ENCODE results near the gene NOXRED1.
"Not testable (repeated sequence)": the region's sequence is repeated elsewhere in the genome, so short reads cannot be mapped to it uniquely, and the experiment has no call there.

Gene NOXRED1, protein sequence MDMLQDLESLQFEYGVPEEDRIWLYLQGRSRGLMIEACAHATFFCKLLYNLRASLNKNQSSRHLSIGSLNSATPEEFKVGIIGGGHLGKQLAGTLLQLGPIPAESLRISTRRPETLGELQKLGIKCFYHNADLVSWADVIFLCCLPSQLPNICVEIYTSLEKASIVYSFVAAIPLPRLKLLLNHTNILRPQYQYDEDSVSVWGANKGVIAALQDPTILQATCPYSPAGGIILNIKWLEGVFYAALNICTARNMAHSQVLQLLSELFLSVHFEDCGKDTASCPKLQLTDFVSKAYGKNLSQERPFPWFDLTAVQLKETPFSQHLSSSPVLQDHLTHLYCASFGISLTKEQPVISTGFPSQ

DNA sequence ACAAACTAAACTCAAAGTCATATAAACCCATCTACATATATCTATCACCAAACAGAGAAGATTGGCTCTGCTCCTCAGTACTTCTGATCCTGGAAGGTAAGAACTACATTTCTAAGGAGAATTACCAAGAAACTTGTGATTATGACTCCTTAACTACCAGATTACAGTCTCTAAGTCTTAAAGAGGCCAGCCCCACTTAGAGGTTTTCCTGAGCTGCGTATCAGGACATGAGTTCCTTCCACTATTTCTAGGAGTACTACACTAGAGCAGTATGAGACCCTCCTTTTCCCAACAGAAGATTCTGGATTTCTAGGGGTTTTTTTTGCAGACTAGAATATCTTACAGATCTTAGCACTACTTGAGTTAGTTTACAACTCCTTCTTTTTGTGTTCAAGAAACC lies at the start of gene NOXRED1:
Gene NOXRED1 (minus strand): TSS at position 101 of the 400 bp plus-strand sequence. CDS start 634 bp downstream, outside the sequence.
- no peak for DNase-seq

DNA sequence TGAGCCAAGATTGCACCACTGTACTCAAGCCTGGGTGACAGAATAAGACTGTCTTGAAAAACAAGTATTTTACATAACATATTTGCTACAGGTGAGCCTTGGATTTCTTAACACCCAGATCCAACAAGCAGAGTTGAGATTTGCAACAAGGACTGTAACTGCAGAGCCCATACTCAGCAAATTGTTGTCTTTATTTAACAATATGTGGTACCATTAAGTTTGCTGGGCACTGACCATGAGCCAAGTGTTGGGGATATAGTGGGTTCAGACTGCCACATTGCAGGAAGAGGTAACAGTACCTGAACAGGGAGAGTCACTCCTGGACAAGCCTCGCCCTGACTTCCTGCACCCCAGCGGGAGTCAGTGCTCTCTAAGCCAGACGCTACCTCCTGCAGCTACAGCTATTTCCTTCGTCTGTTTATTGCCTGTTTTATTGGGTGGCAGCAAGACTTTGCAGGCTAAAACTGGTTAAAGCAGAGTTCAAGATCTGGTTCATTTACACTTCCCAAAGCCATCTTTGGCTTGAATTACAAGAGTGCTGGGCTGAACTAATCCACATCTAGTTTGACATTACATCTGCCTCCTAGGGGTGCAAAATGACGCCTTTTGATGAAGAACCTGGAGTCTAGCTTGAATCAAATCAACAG lies 47.0 kb upstream of the NOXRED1 start:
- no peak for DNase-seq

DNA sequence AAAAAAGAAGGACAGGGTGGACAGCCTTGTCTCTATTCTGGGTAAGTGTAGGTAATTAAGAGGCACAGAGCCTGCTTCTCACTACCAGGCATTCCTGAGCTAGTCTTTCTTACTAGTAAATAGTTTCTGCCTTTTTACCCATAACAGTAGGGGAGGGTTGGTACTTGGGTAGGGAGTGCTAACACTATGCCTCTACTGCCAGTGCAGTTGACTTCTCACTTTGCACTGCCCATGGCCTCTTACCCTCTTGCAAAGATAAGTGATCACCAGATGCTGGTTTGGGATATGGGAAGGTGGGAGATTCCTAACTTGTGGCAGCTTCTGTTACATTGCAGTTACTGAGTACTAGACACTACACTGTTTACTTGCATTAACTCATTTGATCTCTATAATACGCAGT lies 46.2 kb upstream of the NOXRED1 start:
- no peak for DNase-seq

DNA sequence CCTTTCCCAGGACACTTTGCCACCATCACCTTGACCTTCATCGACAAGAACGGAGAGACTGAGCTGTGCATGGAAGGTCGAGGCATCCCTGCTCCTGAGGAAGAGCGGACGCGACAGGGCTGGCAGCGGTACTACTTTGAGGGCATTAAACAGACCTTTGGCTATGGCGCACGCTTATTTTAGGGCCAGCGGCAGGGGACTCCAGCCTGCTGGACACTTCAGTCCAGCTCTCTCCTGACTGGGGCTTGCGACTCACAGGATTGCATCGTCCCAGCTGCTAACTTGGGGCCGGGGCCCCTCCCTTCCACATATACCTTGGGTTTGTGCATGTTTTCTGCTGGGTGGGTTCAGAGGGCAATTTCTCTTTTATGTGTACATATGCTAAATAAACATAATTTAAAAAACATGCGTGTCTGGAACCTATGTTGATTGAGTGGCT lies 45.8 kb upstream of the NOXRED1 start:
- DNase-seq = no peak

DNA sequence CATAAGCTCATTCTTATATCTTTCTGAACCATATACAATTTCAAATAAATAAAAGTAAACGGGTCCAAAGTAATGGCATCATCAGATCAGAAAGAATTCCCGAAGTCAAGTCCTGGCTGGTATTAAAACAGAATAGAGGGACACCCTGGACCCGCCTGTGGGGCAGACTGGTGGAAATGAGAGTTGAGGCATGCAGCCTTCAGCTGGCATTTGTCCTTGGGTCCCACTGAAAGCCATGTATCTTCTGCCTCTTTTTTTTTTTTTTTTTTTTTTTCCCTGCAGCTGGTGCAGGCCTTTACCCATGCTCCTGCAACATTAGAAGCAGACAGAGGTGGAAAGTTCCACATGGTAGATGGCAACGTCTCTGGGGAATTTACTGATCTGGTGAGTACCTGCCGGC lies 44.5 kb upstream of the NOXRED1 start:
- no peak for DNase-seq

DNA sequence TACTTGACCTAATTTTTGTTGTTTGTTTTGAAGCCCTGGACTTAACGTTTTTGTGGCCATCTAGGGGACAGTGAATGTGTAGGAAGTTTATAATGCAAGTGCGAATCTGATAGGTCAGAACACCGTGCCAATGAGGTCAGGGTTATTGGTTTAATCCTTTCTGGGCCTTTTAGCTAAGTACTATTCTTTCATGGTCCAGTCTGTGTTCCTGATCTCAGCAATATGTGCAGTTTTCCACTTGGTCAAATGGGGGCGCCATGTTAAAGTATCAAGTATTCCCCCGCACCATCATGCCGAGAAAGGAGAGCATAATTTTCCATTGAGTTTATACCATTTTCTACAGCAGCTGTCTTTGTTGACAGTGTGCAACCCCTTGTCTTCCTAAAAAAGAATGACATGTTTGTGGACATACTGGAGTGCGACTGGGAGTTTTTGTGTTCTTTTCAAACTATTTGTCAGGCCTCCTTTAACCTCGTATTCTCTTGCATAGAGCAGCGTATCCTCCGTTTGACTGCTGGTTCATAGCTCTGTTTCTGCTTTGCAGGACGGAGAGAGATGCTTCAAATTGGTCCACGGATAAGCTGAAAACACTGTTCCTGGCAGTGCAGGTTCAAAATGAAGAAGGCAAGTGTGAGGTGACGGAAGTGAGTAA lies 35.9 kb upstream of the NOXRED1 start:
- DNase-seq = no peak

DNA sequence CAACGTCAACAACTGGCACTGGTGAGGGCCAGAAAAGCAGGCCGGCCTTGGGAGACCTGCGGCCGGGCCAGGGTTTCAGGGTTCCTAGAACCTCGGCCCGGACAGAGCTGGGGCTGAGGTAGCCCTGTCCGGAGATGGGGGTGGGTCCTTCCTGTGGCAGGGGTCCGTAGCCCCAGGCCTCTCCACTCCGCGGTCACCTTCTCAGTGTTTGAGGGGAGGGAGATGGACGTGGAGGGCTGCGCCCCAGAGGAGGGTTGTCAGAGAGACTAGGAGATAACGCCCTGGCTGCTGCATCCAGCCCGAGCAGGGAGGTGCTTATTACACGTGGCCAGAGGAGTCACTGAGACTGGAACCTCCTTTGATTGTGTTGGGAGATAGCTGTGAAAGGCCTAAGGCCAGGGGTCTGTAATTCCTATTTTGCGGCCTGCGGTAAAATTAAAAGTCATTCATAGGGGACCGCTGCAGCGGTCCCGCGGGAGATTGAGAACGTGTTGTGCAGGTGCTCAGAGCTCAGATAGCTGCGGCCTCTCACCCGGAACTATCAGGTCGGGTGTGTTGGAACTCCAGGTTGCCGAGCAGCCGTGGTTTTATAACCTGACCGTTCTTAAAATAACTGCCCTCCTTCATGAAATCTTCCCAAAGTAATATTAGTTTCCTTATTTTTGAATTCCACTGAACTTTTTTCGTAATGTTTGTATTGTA lies 35.1 kb upstream of the NOXRED1 start:
- DNase-seq = no peak

DNA sequence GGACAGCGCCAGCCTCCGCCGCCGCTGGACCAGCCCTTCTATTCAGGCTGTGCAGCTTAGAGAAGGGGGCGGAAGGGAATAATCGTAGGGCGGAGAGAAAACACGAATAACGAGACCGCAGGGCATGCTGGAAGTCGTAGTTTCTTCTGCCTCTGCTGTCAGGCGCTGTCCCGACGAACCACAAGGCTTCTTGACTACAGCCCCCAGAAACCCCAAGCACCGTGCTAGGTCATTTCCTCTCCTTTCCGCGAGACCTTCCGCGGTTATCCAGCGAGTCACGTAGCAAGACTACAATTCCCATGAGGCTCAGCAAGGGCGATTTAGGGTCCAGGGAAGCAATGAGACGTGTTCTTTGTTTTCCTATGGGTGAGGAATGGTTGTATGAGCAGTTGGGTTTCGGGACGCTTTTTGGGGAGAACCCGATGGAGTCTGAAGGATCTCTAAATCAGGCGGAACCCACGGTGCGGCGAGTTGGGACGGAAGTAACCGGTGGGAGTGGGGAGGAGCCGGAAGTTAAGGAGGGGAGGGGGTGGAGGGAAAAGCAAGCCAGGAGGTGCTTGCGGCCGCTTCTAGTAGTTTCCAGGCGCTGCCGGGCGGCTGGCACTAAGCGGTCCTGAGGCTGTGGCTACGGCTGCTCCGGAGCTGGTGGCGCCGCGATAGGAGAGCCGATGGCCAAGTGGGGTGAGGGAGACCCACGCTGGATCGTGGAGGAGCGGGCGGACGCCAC lies 34.4 kb upstream of the NOXRED1 start, which contains the start of the genes AHSA1 and VIPAS39:
Gene AHSA1 (plus strand): TSS at position 572 of the 727 bp plus-strand sequence. CDS start 97 bp downstream, at position 669.
Gene VIPAS39 (minus strand): TSS at position 80 of the 727 bp plus-strand sequence. CDS start 3,499 bp downstream, outside the sequence.
- DNase-seq = peak; percentile 77

DNA sequence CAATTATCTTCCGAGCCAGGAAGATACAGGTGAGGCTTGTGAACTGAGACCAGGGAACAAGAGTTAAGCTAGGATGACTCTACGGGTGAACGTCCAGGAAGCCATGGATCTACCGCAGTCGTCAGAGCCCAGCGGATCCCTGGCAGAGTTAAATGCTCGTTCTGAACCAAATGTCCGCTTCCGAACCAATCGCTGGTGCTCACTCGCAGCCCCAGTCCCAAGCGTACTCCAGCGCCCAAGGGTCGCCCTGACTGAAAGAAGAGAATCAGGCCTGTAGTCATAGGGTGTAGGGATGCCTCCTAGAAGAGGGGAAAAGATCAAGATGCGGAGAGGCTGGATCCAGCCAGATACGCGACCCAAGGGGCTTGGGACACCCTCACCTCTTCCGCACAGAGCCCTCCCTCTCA lies 33.8 kb upstream of the NOXRED1 start:
- no peak for DNase-seq

DNA sequence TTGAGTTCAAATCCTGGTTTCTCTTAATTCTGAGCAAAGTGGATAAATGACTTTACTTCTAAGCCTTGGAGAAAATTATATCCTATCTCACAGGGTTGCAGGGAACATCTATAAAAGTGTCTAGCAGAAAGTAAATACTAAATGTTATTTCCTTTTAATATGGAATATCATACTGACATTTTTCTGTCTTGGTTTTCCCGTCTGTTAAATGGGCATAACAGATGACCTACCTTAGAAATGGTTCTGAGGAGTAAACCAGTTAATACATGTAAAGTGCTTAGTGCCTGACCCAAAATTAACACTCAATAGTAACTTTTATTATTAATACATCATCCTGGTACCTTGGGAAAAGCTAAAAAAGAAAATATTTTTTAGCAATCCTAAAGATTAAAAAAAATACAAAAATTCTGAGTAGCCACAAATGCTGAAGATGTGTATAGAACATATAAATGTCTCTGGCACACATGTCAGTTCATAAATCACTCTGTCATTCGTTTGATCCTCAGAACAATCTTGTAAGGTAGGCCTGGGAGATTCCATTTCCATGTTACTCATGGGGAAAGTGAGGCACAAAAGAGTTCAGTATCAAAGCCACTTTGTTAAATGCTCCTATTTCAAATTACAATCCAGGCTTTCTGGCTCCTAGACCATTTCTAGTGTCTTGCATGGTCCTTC lies 32.8 kb upstream of the NOXRED1 start:
- no peak for DNase-seq

DNA sequence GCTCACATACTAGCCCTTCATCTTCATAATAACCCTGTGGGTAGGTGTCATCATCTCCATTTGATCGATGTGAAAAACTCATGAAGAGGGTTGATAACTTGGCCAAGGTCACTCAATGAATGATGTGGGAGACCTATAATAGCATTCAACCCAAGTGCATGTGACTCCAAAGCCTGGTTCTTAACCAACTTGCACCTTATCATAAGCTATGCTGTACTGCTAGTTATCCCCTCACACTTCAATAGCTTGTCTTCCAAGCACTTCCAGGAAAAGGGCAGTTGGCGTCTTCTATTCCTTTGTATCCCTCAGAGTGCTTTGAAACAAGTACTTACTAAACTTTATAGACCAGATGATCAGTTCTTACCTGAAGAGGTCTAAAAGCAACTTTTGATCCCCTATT lies 18.9 kb upstream of the NOXRED1 start:
- no peak for DNase-seq

DNA sequence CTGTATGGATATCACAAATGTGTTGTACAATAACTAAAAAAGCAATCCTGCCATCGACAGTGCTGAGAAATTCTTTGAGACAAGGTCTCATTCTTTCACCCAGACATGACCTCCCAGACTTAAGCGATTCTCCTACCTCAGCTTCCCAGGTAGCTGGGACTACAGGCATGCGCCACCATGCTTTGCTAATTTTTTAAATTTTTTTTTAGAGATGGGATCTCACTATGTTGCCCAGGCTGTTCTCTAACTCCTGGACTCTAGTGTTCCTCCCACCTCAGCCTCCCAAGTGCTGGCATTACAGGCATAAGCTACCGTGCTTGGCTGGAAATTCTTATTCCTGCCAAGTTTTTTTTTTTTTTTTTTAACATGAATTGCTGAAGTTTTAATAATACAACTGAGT lies 16.5 kb upstream of the NOXRED1 start:
- no peak for DNase-seq

DNA sequence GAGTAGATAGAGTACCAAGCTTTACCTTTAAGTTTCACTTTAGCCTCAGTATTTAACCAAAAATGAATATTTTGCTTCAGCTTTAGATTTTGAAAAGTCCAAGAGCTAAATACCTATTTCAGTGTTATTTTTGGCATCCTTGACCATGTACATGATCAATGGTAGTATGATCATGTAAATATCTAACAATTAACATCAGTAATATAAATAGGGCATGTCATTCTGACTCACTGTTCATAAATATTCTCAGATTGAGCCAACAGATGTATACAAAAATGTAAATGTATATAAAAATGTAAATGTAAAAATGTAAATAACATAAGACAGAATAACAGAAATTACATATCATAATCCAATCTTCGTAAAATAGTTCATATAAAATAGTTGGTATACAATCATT lies 15.3 kb upstream of the NOXRED1 start:
- DNase-seq = no peak

DNA sequence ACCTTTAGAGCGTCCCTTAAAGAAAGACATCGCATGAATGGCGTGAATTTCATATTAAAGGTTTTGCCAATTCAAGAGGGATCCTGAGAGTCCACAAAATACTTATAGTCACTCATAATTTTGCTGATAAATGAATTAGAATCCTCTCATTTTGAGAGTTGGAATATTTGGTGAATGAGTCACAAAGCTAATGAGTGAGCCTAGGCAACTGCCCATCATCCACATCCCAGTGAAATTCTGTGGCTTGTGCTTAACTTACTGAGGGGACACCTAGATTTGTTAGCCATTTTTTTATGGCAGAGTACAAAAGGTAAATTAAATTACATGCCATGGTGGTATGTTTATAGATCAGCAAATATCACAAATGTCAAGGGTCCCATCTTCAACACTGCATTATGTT lies 12.7 kb upstream of the NOXRED1 start:
- no peak for DNase-seq

DNA sequence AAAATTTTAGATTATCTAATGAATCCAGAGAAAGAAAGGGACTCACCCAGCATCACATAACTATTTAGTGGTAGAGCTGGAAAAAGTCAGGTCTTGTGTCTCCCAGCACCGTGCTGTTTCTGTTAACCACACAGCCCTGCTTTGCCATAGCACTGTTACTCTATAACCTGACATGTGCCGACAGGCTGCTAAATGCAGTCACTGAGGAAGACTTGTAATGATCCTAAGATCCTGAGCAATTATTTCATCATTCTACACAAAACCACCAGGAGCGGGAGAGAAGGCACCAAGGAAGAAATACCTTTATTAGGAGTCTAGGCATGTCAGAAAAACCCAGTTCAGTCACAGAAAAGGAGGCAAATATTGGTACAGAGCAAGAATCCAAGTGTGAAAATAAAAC lies 3.1 kb upstream of the NOXRED1 start:
- no peak for DNase-seq

DNA sequence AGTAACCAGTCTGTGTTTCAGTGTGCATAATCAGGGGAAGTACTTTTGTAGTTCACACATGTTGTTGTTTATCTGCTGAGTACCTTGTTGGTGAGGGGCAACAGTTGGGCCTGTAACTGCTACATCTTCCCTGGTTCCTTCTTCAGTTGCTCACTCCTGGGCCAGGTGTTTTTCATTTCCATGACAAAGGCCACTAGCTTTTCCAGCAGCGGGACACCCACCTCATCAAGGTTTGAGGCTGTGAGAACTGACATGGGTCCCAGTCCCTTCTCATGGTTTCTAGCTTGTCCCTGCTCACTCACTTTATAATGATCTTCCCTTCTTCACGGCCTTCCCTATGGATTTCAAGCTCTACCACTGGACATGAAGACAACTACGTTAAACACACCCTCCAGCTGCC lies 1.5 kb upstream of the NOXRED1 start:
- DNase-seq = no peak

DNA sequence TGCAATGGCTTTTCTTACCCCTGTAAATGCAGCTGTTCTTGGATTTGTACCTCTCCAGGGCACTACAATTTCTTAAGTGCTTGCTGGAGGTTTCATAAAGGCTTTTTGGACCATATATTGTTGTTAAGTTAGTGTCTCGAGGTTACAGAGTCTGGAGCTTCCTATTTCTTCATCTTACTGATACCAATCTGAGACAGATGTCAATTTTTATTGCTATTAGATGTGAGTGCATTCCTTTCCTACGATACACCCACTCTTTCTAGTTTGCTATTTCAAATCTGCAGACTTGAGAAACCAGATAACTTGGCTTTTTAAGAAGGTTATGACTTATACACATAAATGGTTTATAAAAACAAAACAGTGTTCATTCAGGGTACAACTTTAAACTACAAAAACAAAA lies 2.1 kb downstream of the NOXRED1 start:
- DNase-seq = no peak

DNA sequence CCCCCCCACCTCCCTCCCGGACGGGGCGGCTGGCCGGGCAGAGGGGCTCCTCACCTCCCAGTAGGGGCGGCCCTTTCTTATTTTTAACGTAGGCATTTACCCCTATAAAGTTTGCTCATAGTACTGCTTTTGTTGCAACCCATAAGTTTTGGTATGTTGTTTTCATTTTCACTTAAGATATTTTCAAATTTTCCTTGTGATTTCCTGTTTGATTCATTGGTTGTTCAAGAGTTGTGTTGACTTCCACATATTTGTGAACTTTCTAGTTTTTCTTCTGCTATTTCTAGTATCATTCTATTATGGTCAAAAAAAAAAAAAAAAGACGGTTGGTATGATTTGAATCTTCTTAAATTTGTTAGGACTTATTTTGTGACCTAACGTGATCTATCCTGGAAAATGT lies 6.5 kb downstream of the NOXRED1 start:
- no peak for DNase-seq

DNA sequence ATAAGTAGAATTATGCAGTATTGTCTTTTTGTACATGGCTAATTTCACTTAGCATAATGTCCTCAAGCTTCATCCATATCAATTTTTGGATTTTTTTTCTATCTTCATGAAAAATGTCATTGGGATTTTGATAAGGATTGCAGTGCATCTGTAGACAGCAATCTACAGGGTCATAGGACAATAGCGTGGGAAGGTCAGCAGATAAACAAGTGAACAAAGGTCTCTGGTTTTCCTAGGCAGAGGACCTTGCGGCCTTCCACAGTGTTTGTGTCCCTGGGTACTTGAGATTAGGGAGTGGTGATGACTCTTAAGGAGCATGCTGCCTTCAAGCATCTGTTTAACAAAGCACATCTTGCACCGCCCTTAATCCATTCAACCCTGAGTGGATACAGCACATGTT lies 7.2 kb downstream of the NOXRED1 start:
- DNase-seq = not testable (repeated sequence)

DNA sequence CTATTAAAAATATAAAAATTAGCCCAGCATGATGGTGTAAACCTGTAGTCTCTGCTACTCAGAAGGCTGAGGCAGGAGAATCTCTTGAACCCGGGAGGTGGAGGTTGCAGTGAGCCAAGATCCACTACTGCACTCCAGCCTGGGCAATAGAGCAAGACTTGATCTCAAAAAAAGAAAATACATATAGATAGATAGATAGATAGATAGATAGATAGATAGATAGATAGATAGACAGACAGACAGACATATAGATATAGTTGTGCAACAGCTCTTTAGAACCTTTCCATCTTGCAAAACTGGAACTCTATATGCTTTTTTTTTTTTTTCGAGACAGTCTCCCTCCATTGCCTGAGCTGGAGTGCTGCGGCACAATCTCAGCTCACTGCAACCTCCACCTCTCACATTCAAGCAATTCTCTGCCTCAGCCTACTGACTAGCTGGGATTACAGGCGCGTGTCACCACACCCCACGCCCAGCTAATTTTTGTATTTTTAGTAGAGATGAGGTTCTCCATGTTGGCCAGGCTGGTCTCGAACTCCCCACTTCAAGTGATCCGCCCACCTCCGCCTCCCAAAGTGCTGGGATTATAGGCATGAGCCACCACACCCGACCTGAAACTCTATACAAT lies 7.8 kb downstream of the NOXRED1 start:
- DNase-seq = not testable (repeated sequence)

DNA sequence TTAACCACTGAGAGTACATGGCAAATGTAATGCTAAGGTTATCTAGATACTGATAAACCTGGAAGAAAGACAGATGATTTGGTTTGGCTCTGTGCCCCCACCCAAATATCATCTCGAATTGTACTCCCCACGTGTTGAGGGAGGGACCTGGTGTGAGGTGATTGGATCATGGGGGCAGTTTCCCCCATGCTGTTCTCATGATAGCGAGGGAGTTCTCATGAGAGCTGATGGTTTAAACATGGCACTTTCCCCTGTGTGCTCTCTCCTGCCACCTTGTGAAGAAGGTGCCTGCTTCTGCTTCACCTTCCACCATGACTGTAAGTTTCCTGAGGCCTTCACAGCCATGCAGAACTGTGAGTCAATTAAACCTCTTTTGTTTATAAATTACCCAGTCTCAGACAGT lies 14.2 kb downstream of the NOXRED1 start:
- DNase-seq = no peak
